HepG2 (cell line): ENCODE measurements around the gene CD8A. TPM values are rescaled to one million over a fixed set of nuclear protein-coding genes. Genes with fewer than 3 reads are reported as not detected.
A peak's percentile ranks its signal among the peaks of the same experiment; 100 is the strongest.

Experiments used
- CHD2 ChIP-seq: IDR thresholded peaks from 2 replicates; pipeline ENCODE4 v1.6.1; 2011; ENCODE audit warnings: low read depth, low read length, improper control_type of control experiment
- FOSL1 ChIP-seq: sonication (generic); formaldehyde crosslinking; IDR thresholded peaks from 2 replicates; pipeline ENCODE4 v1.9.0; 2021; ENCODE audit warnings: missing genetic modification reagents, borderline replicate concordance
- FOXA1 ChIP-seq, 2 experiments: fragments of 450-650 bp in 1 of 2; sonication (generic) in 1 of 2; formaldehyde crosslinking in 1 of 2; IDR thresholded peaks; 2 replicates each; pipeline versions ENCODE4 v1.4.0 to v1.6.1; 2016 to 2020; ENCODE audit warnings: missing genetic modification reagents in 1 of 2
- FOXK1 ChIP-seq: sonication (generic); formaldehyde crosslinking; IDR thresholded peaks from 2 replicates; pipeline ENCODE4 v1.4.0; 2020; ENCODE audit warnings: low read depth, missing genetic modification reagents, borderline replicate concordance
- HINFP ChIP-seq: sonication (generic); formaldehyde crosslinking; IDR thresholded peaks from 2 replicates; pipeline ENCODE4 v1.4.0; 2020; ENCODE audit warnings: low read depth, mild to moderate bottlenecking, missing genetic modification reagents
- HMGXB4 ChIP-seq, 2 experiments: sonication (generic) in 1 of 2; formaldehyde crosslinking in 1 of 2; IDR thresholded peaks; 2 replicates each; pipeline versions ENCODE4 v1.4.0 to v1.6.1; 2018 to 2020; ENCODE audit warnings: missing genetic modification reagents in 2 of 2, borderline replicate concordance in 1 of 2, low read depth in 1 of 2, mild to moderate bottlenecking in 1 of 2, missing biosample characterization in 1 of 2
- JUN ChIP-seq: sonication (generic); formaldehyde crosslinking; IDR thresholded peaks from 2 replicates; pipeline ENCODE4 v1.4.0; 2020; ENCODE audit warnings: mild to moderate bottlenecking, missing genetic modification reagents
- KMT2B ChIP-seq: IDR thresholded peaks from 2 replicates; pipeline ENCODE4 v1.6.1; 2016; ENCODE audit warnings: missing genetic modification reagents, missing compliant biosample characterization
- MEIS1 ChIP-seq: sonication (generic); formaldehyde crosslinking; IDR thresholded peaks from 2 replicates; pipeline ENCODE4 v1.9.0; 2021; ENCODE audit warnings: mild to moderate bottlenecking, missing genetic modification reagents, moderate library complexity, borderline replicate concordance
- MEIS2 ChIP-seq: sonication (generic); formaldehyde crosslinking; IDR thresholded peaks from 2 replicates; pipeline ENCODE4 v1.9.0; 2021; ENCODE audit warnings: mild to moderate bottlenecking, missing genetic modification reagents
- ONECUT2 ChIP-seq: sonication (generic); formaldehyde crosslinking; IDR thresholded peaks from 2 replicates; pipeline ENCODE4 v1.4.0; 2020; ENCODE audit warnings: missing genetic modification reagents
- SETDB1 ChIP-seq: sonication (generic); formaldehyde crosslinking; IDR thresholded peaks from 2 replicates; pipeline ENCODE4 v1.5.1; 2020; ENCODE audit warnings: missing genetic modification reagents, mild to moderate bottlenecking, borderline replicate concordance
- SOX6 ChIP-seq, 2 experiments: fragments of 450-650 bp in 1 of 2; sonication (generic) in 1 of 2; formaldehyde crosslinking in 1 of 2; IDR thresholded peaks; 2 replicates each; pipeline versions ENCODE4 v1.4.0 to v1.6.1; 2017 to 2020; ENCODE audit warnings: antibody characterized with exemption in 1 of 2, mild to moderate bottlenecking in 1 of 2, missing genetic modification reagents in 1 of 2
- ZNF460 ChIP-seq: sonication (generic); formaldehyde crosslinking; IDR thresholded peaks from 2 replicates; pipeline ENCODE4 v1.5.1; 2020; ENCODE audit warnings: missing genetic modification reagents, mild to moderate bottlenecking, borderline replicate concordance
- ZNF775 ChIP-seq: sonication (generic); formaldehyde crosslinking; IDR thresholded peaks from 2 replicates; pipeline ENCODE4 v1.4.0; 2020; ENCODE audit warnings: missing genetic modification reagents, mild to moderate bottlenecking, moderate library complexity, borderline replicate concordance
- polyA plus RNA-seq, 8 experiments: library from polyadenylated mRNA; depleted of rRNA in 3 of 8; stranded (reverse) in 7 of 8; unstranded in 1 of 8; fragments of >200 nt; fragmentation: Illumina TruSeq in 4 of 8; extraction: Trizol in 4 of 8; gene quantifications; 2 replicates each; pipeline versions ENCODE4 v1.2.1 to v1.2.3, GENCODE V29; 2011 to 2016; ENCODE audit warnings: low read depth in 4 of 8, missing spikeins in 1 of 8, mixed read lengths in 1 of 8; ENCODE audit not compliant: insufficient read depth in 1 of 8
- total RNA-seq, 5 experiments: library from RNA; depleted of rRNA; stranded (reverse); fragments of >200 nt; fragmentation: Illumina TruSeq; extraction: Trizol; gene quantifications; 2 replicates each; pipeline ENCODE4 v1.2.3, GENCODE V29; 2016; ENCODE audit warnings: low read depth in 1 of 5
- TF ChIP-seq, protein P1 (sequence below): sonication (generic); formaldehyde crosslinking; IDR thresholded peaks from 2 replicates; pipeline ENCODE4 v1.8.0; 2022; ENCODE audit warnings: mild to moderate bottlenecking, missing genetic modification reagents, borderline replicate concordance
- TF ChIP-seq, protein P2 (sequence below): sonication (generic); formaldehyde crosslinking; IDR thresholded peaks from 2 replicates; pipeline ENCODE4 v1.4.0; 2020; ENCODE audit warnings: missing genetic modification reagents

Gene CD8A
- total and polyA plus RNA-seq, 2 of the 13 experiments (the other 11 are each of a cell fraction or from before 2014, with no cell fraction given) = 0.09 TPM; not detected in 1

GRCh38 chr2:86807468-86808275 is 17.0 kb upstream of the CD8A start (continued):
- TF ChIP-seq MEIS2 = no peak
- TF ChIP-seq, protein P1, sequence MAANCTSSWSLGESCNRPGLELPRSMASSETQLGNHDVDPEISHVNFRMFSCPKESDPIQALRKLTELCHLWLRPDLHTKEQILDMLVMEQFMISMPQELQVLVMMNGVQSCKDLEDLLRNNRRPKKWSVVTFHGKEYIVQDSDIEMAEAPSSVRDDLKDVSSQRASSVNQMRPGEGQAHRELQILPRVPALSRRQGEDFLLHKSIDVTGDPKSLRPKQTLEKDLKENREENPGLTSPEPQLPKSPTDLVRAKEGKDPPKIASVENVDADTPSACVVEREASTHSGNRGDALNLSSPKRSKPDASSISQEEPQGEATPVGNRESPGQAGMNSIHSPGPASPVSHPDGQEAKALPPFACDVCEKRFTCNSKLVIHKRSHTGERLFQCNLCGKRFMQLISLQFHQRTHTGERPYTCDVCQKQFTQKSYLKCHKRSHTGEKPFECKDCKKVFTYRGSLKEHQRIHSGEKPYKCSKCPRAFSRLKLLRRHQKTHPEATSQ = no peak
- TF ChIP-seq ONECUT2 (CRISPR knock-in tag) = no peak
- no peak; the same call in 1 of the 2 replicates for TF ChIP-seq JUN (CRISPR knock-in tag)
- TF ChIP-seq, protein P2, sequence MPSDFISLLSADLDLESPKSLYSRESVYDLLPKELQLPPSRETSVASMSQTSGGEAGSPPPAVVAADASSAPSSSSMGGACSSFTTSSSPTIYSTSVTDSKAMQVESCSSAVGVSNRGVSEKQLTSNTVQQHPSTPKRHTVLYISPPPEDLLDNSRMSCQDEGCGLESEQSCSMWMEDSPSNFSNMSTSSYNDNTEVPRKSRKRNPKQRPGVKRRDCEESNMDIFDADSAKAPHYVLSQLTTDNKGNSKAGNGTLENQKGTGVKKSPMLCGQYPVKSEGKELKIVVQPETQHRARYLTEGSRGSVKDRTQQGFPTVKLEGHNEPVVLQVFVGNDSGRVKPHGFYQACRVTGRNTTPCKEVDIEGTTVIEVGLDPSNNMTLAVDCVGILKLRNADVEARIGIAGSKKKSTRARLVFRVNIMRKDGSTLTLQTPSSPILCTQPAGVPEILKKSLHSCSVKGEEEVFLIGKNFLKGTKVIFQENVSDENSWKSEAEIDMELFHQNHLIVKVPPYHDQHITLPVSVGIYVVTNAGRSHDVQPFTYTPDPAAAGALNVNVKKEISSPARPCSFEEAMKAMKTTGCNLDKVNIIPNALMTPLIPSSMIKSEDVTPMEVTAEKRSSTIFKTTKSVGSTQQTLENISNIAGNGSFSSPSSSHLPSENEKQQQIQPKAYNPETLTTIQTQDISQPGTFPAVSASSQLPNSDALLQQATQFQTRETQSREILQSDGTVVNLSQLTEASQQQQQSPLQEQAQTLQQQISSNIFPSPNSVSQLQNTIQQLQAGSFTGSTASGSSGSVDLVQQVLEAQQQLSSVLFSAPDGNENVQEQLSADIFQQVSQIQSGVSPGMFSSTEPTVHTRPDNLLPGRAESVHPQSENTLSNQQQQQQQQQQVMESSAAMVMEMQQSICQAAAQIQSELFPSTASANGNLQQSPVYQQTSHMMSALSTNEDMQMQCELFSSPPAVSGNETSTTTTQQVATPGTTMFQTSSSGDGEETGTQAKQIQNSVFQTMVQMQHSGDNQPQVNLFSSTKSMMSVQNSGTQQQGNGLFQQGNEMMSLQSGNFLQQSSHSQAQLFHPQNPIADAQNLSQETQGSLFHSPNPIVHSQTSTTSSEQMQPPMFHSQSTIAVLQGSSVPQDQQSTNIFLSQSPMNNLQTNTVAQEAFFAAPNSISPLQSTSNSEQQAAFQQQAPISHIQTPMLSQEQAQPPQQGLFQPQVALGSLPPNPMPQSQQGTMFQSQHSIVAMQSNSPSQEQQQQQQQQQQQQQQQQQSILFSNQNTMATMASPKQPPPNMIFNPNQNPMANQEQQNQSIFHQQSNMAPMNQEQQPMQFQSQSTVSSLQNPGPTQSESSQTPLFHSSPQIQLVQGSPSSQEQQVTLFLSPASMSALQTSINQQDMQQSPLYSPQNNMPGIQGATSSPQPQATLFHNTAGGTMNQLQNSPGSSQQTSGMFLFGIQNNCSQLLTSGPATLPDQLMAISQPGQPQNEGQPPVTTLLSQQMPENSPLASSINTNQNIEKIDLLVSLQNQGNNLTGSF (CRISPR knock-in tag) = no peak
- TF ChIP-seq HINFP = 0 out of 2 replicates have a peak, but pooled peaks have one; percentile 63
- 0 out of 2 replicates have a peak, but pooled peaks have one; percentile 23 for TF ChIP-seq CHD2
- no peak for TF ChIP-seq KMT2B (CRISPR knock-in tag)
- no peak for TF ChIP-seq SETDB1 (CRISPR knock-in tag)
- peak in 1 of 2 experiments; percentile 75; a peak in 2 of 4 replicates for TF ChIP-seq HMGXB4 (CRISPR knock-in tag; IDR thresholded peaks at IDR 0.05; ENCODE audit: borderline replicate concordance in 1 of 2, low read depth in 1 of 2)
- TF ChIP-seq MEIS1 (CRISPR knock-in tag) = 0 out of 2 replicates have a peak, but pooled peaks have one; percentile 55
- TF ChIP-seq FOXK1 (CRISPR knock-in tag) = no peak; the same call in 1 of the 2 replicates
- no peak for TF ChIP-seq FOSL1 (CRISPR knock-in tag)
- TF ChIP-seq ZNF775 = no peak
- no peak for TF ChIP-seq SOX6 (IDR thresholded peaks at IDR 0.05)
- 0 out of 2 replicates have a peak, but pooled peaks have one; percentile 8 for TF ChIP-seq SOX6 (CRISPR knock-in tag; IDR thresholded peaks at IDR 0.05)
- TF ChIP-seq FOXA1 (IDR thresholded peaks at IDR 0.05) = no peak
- peak; percentile 54 for TF ChIP-seq FOXA1 (CRISPR knock-in tag; IDR thresholded peaks at IDR 0.05)
- no peak for TF ChIP-seq ZNF460 (CRISPR knock-in tag)
